ENCODE data around the gene DVL2. TPM values are rescaled to one million over a fixed set of nuclear protein-coding genes. Genes with fewer than 3 reads are reported as not detected.

DVL2 gene
- total and polyA plus RNA-seq, 2 of the 13 experiments (the other 11 are each of a cell fraction or from before 2014, with no cell fraction given) = 5.7 to 38.2 TPM

DNA sequence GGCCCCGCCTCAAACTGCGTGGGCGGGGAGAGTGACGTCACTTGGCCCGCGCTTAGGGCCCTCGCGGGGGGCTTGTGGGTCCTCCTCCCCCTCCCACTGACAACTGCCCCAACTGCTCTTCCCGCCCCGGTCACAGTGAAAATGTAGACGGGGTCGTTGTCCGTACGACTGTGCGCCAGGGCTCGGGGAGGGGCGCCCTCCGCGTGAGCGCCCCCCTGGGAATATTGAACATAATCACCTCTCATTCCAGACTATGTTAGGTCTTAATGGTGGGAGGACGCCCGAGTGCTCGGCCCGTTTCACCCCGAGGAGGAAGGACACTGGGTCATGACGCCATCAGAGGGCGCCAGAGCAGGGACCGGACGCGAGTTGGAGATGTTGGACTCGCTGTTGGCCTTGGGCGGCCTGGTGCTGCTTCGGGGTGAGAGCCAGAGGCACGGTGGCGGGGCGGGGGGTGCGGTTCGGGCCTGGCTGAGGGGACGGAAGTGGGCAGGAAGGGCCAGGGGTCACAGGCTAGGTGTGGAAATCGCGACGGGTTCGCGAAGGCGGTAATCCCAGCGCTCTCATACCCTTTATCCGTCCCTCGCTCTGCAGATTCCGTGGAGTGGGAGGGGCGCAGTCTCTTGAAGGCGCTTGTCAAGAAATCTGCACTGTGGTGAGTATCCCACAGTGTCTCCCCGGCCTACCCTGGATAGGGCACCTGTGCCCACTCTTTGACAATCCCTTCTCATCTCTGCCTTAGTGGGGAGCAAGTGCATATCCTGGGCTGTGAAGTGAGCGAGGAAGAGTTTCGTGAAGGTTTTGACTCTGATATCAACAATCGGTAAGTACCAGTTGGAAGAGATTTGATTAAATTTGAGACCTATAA is 18.1 kb upstream of the DVL2 start, which contains the start of gene ELP5 (continued):
- peak; percentile 84 for TF ChIP-seq TAF15 (IDR thresholded peaks at IDR 0.05; ENCODE audit: low read depth, low read length, poor library complexity, severe bottlenecking)
- TF ChIP-seq, protein P1, sequence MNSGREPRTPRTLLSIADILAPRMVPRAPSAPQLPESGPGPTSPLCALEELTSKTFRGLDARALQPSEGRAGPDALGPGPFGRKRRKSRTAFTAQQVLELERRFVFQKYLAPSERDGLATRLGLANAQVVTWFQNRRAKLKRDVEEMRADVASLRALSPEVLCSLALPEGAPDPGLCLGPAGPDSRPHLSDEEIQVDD (CRISPR knock-in tag; IDR thresholded peaks at IDR 0.05; ENCODE audit: borderline replicate concordance) = peak; percentile 68; the same call in 1 of the 2 replicates
- TF ChIP-seq NCOA1 (CRISPR knock-in tag; IDR thresholded peaks at IDR 0.05) = no peak
- TF ChIP-seq, protein P2, sequence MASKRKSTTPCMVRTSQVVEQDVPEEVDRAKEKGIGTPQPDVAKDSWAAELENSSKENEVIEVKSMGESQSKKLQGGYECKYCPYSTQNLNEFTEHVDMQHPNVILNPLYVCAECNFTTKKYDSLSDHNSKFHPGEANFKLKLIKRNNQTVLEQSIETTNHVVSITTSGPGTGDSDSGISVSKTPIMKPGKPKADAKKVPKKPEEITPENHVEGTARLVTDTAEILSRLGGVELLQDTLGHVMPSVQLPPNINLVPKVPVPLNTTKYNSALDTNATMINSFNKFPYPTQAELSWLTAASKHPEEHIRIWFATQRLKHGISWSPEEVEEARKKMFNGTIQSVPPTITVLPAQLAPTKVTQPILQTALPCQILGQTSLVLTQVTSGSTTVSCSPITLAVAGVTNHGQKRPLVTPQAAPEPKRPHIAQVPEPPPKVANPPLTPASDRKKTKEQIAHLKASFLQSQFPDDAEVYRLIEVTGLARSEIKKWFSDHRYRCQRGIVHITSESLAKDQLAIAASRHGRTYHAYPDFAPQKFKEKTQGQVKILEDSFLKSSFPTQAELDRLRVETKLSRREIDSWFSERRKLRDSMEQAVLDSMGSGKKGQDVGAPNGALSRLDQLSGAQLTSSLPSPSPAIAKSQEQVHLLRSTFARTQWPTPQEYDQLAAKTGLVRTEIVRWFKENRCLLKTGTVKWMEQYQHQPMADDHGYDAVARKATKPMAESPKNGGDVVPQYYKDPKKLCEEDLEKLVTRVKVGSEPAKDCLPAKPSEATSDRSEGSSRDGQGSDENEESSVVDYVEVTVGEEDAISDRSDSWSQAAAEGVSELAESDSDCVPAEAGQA (IDR thresholded peaks at IDR 0.05; ENCODE audit: low read depth) = peak; percentile 82
- TF ChIP-seq, protein P2 (CRISPR knock-in tag; IDR thresholded peaks at IDR 0.05; ENCODE audit: borderline replicate concordance) = no peak
- TF ChIP-seq, protein P3, sequence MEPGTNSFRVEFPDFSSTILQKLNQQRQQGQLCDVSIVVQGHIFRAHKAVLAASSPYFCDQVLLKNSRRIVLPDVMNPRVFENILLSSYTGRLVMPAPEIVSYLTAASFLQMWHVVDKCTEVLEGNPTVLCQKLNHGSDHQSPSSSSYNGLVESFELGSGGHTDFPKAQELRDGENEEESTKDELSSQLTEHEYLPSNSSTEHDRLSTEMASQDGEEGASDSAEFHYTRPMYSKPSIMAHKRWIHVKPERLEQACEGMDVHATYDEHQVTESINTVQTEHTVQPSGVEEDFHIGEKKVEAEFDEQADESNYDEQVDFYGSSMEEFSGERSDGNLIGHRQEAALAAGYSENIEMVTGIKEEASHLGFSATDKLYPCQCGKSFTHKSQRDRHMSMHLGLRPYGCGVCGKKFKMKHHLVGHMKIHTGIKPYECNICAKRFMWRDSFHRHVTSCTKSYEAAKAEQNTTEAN (CRISPR knock-in tag; conservative IDR thresholded peaks at IDR 0.05) = peak; percentile 67
- TF ChIP-seq, protein P4, sequence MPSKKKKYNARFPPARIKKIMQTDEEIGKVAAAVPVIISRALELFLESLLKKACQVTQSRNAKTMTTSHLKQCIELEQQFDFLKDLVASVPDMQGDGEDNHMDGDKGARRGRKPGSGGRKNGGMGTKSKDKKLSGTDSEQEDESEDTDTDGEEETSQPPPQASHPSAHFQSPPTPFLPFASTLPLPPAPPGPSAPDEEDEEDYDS (CRISPR knock-in tag; IDR thresholded peaks at IDR 0.05) = no peak
- TF ChIP-seq ZNF207 (IDR thresholded peaks at IDR 0.05; ENCODE audit: borderline replicate concordance) = no peak
- TF ChIP-seq, protein P5, sequence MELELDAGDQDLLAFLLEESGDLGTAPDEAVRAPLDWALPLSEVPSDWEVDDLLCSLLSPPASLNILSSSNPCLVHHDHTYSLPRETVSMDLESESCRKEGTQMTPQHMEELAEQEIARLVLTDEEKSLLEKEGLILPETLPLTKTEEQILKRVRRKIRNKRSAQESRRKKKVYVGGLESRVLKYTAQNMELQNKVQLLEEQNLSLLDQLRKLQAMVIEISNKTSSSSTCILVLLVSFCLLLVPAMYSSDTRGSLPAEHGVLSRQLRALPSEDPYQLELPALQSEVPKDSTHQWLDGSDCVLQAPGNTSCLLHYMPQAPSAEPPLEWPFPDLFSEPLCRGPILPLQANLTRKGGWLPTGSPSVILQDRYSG (CRISPR knock-in tag; IDR thresholded peaks at IDR 0.05) = no peak
- peak; percentile 84; the same call in 1 of the 2 replicates for TF ChIP-seq ZNF234 (CRISPR knock-in tag; conservative IDR thresholded peaks at IDR 0.05)
- TF ChIP-seq ZNF629 (CRISPR knock-in tag; conservative IDR thresholded peaks at IDR 0.05) = no peak
- TF ChIP-seq, protein P6, sequence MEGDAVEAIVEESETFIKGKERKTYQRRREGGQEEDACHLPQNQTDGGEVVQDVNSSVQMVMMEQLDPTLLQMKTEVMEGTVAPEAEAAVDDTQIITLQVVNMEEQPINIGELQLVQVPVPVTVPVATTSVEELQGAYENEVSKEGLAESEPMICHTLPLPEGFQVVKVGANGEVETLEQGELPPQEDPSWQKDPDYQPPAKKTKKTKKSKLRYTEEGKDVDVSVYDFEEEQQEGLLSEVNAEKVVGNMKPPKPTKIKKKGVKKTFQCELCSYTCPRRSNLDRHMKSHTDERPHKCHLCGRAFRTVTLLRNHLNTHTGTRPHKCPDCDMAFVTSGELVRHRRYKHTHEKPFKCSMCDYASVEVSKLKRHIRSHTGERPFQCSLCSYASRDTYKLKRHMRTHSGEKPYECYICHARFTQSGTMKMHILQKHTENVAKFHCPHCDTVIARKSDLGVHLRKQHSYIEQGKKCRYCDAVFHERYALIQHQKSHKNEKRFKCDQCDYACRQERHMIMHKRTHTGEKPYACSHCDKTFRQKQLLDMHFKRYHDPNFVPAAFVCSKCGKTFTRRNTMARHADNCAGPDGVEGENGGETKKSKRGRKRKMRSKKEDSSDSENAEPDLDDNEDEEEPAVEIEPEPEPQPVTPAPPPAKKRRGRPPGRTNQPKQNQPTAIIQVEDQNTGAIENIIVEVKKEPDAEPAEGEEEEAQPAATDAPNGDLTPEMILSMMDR (CRISPR knock-in tag; IDR thresholded peaks at IDR 0.05) = peak; percentile 96
- peak; percentile 74; the same call in 1 of the 2 replicates for TF ChIP-seq ZNF205 (CRISPR knock-in tag; IDR thresholded peaks at IDR 0.05)

All from HepG2 (cell line).